Activated T-helper 1 cell treated with anti-CD3 and anti-CD28 coated beads, Interleukin-12 subunit alpha, Interleukin-12 subunit beta, Interleukin-2, Interleukin-4 antibody, amounts not matched to agents 30 ng/mL and 10 ng/mL and 1 ng/mL, durations not matched to agents 14 hours and 24 hours and 36 hours (primary cell): Measurements from ENCODE around the gene CD48. TPM values are rescaled to one million over a fixed set of nuclear protein-coding genes. Genes with fewer than 3 reads are reported as not detected.
A peak's percentile ranks its signal among the peaks of the same experiment; 100 is the strongest.
"Not testable (repeated sequence)": the region's sequence is repeated elsewhere in the genome, so short reads cannot be mapped to it uniquely, and the experiment has no call there.

Source experiments
- DNase-seq: peaks from one replicate; pipeline ENCODE4 v3.0.0; 2021; ENCODE audit warnings: low spot score
- H3K27ac Mint-ChIP-seq: one replicate; pipeline ENCODE4 v1.8.0; 2021; ENCODE audit warnings: mild to moderate bottlenecking, mixed read lengths
- H3K27me3 Mint-ChIP-seq: one replicate; pipeline ENCODE4 v1.8.0; 2022; ENCODE audit warnings: mild to moderate bottlenecking, moderate library complexity, mixed read lengths; ENCODE audit not compliant: insufficient read depth
- H3K36me3 Mint-ChIP-seq: one replicate; pipeline ENCODE4 v1.8.0; 2021; ENCODE audit warnings: low read depth, mixed read lengths
- H3K4me1 Mint-ChIP-seq: one replicate; pipeline ENCODE4 v1.8.0; 2021; ENCODE audit warnings: low read depth, mixed read lengths
- H3K4me3 Mint-ChIP-seq: one replicate; pipeline ENCODE4 v1.8.0; 2021; ENCODE audit warnings: mild to moderate bottlenecking, moderate library complexity, mixed read lengths
- H3K9me3 Mint-ChIP-seq: one replicate; pipeline ENCODE4 v1.8.0; 2021; ENCODE audit warnings: mixed read lengths
- intact Hi-C: fragments of 100-400 bp; cut with micrococcal nuclease; formaldehyde crosslinking; loops from one replicate; pipeline ENCODE4 v1.15.1; 2024
- total RNA-seq: library from RNA; stranded (reverse); gene quantifications from 2 replicates; pipeline ENCODE4 v1.2.3, GENCODE V29; 2022

Gene CD48
- total RNA-seq, 1 donor from 2014 or later, result 219 TPM

- Mint-ChIP-seq H3K27me3 (no peaks in the 10 kb centered on the region), H3K27ac (peak overlapping the region; percentile 96), H3K4me1 (peaks cover 88% of the 10 kb centered on the region), H3K9me3 (peaks cover 26% of the 10 kb centered on the region), H3K36me3 (peaks cover 33% of the 10 kb centered on the region), H3K4me3 (peak overlapping the region; percentile 81)
- intact Hi-C loops, result loop anchor here (1.0 kb wide), 3 partner anchors 7 to 38 kb away; no protein-coding TSS in a partner anchor
- no peak for DNase-seq
These were observed 46.1 kb downstream of the CD48 start for GRCh38 chr1:160665330-160666078.

GRCh38 chr1:160664573-160665051, 47.0 kb downstream of the CD48 start:
- H3K4me1 Mint-ChIP-seq, result peaks cover 84% of the 10 kb centered on the region
- H3K4me3 Mint-ChIP-seq, result peak overlapping the region; percentile 81
- intact Hi-C loops, result loop anchor here (1.0 kb wide), 3 partner anchors 9 to 37 kb away; partner anchors contain the start of gene SLAMF1
- no peak for DNase-seq
- peaks cover 27% of the 10 kb centered on the region for H3K9me3 Mint-ChIP-seq
- peak overlapping the region; percentile 96 for H3K27ac Mint-ChIP-seq
- peaks cover 32% of the 10 kb centered on the region for H3K36me3 Mint-ChIP-seq
- H3K27me3 Mint-ChIP-seq, result no peaks in the 10 kb centered on the region

GRCh38 chr1:160662910-160663309, 48.7 kb downstream of the CD48 start:
- H3K27ac Mint-ChIP-seq, result peak overlapping the region; percentile 45
- peaks cover 30% of the 10 kb centered on the region for H3K36me3 Mint-ChIP-seq
- intact Hi-C loops, result no loop called here
- no peaks in the 10 kb centered on the region for H3K27me3 Mint-ChIP-seq
- H3K4me3 Mint-ChIP-seq, result peak overlapping the region; percentile 41
- no peak for DNase-seq
- H3K9me3 Mint-ChIP-seq, result peaks cover 23% of the 10 kb centered on the region
- peaks cover 89% of the 10 kb centered on the region for H3K4me1 Mint-ChIP-seq

GRCh38 chr1:160659566-160659965, 52.1 kb downstream of the CD48 start:
- H3K4me1 Mint-ChIP-seq, result peaks cover 76% of the 10 kb centered on the region
- H3K27ac Mint-ChIP-seq, result no peak overlapping the region

GRCh38 chr1:160658814-160659193, 52.8 kb downstream of the CD48 start:
- peaks cover 76% of the 10 kb centered on the region for H3K4me1 Mint-ChIP-seq
- H3K27ac Mint-ChIP-seq, result peak overlapping the region; percentile 64
- peaks cover 19% of the 10 kb centered on the region for H3K9me3 Mint-ChIP-seq
- H3K36me3 Mint-ChIP-seq, result peaks cover 20% of the 10 kb centered on the region
- H3K4me3 Mint-ChIP-seq, result no peak overlapping the region
- intact Hi-C loops, result loop anchor here (1.0 kb wide), 1 partner anchor 7 kb away; no protein-coding TSS in a partner anchor
- no peak for DNase-seq
- no peaks in the 10 kb centered on the region for H3K27me3 Mint-ChIP-seq

More at GRCh38 chr1:160659566-160659965, 52.1 kb downstream of the CD48 start:
- peaks cover 23% of the 10 kb centered on the region for H3K36me3 Mint-ChIP-seq
- H3K9me3 Mint-ChIP-seq, result peaks cover 19% of the 10 kb centered on the region
- H3K4me3 Mint-ChIP-seq, result no peak overlapping the region
- DNase-seq, result no peak
- H3K27me3 Mint-ChIP-seq, result no peaks in the 10 kb centered on the region
- intact Hi-C loops, result no loop called here

GRCh38 chr1:160658162-160658813, 53.3 kb downstream of the CD48 start:
- H3K36me3 Mint-ChIP-seq, result peaks cover 19% of the 10 kb centered on the region
- H3K4me3 Mint-ChIP-seq, result peak overlapping the region; percentile 8
- H3K27me3 Mint-ChIP-seq, result no peaks in the 10 kb centered on the region
- DNase-seq, result no peak
- peaks cover 75% of the 10 kb centered on the region for H3K4me1 Mint-ChIP-seq
- H3K9me3 Mint-ChIP-seq, result peaks cover 19% of the 10 kb centered on the region
- intact Hi-C loops, result loop anchor here (1.0 kb wide), 1 partner anchor 8 kb away; no protein-coding TSS in a partner anchor
- H3K27ac Mint-ChIP-seq, result peak overlapping the region; percentile 64

- DNase-seq, result no peak
- Mint-ChIP-seq H3K27ac (peak overlapping the region; percentile 30), H3K27me3 (no peaks in the 10 kb centered on the region), H3K4me3 (peak overlapping the region; percentile 9), H3K9me3 (peaks cover 19% of the 10 kb centered on the region), H3K4me1 (peaks cover 75% of the 10 kb centered on the region), H3K36me3 (peaks cover 15% of the 10 kb centered on the region)
- intact Hi-C loops, result no loop called here
These were observed 54.3 kb downstream of the CD48 start for GRCh38 chr1:160657250-160657781.

- peaks cover 75% of the 10 kb centered on the region for H3K4me1 Mint-ChIP-seq
- intact Hi-C loops, result loop anchor here (1.0 kb wide), 1 partner anchor 9 kb away; the partner anchor contains the start of gene SLAMF1
These were observed 54.9 kb downstream of the CD48 start for GRCh38 chr1:160656737-160657136.

GRCh38 chr1:160653620-160654016, 58.0 kb downstream of the CD48 start:
- peaks cover 71% of the 10 kb centered on the region for H3K4me1 Mint-ChIP-seq
- H3K36me3 Mint-ChIP-seq, result peaks cover 16% of the 10 kb centered on the region
- intact Hi-C loops, result no loop called here
- no peak overlapping the region for H3K4me3 Mint-ChIP-seq
- H3K27me3 Mint-ChIP-seq, result no peaks in the 10 kb centered on the region
- H3K27ac Mint-ChIP-seq, result no peak overlapping the region
- no peak for DNase-seq
- no peaks in the 10 kb centered on the region for H3K9me3 Mint-ChIP-seq

More at GRCh38 chr1:160656737-160657136, 54.9 kb downstream of the CD48 start:
- Mint-ChIP-seq H3K4me3 (no peak overlapping the region), H3K27me3 (no peaks in the 10 kb centered on the region), H3K27ac (peak overlapping the region; percentile 74), H3K36me3 (peaks cover 14% of the 10 kb centered on the region), H3K9me3 (peaks cover 18% of the 10 kb centered on the region)
- DNase-seq, result no peak

GRCh38 chr1:160652924-160653619, 58.5 kb downstream of the CD48 start:
- Mint-ChIP-seq H3K4me3 (no peak overlapping the region), H3K36me3 (peaks cover 19% of the 10 kb centered on the region)

GRCh38 chr1:160652065-160652641, 59.5 kb downstream of the CD48 start:
- H3K27me3 Mint-ChIP-seq, DNase-seq, H3K9me3 Mint-ChIP-seq, H3K27ac Mint-ChIP-seq, H3K4me3 Mint-ChIP-seq, intact Hi-C loops: not testable (repeated sequence)
- Mint-ChIP-seq H3K4me1 (peaks cover 71% of the 10 kb centered on the region), H3K36me3 (peaks cover 21% of the 10 kb centered on the region)

More at GRCh38 chr1:160652924-160653619, 58.5 kb downstream of the CD48 start:
- no peak for DNase-seq
- H3K27me3 Mint-ChIP-seq, result no peaks in the 10 kb centered on the region
- no peak overlapping the region for H3K27ac Mint-ChIP-seq
- H3K4me1 Mint-ChIP-seq, result peaks cover 71% of the 10 kb centered on the region
- no peaks in the 10 kb centered on the region for H3K9me3 Mint-ChIP-seq
- intact Hi-C loops, result no loop called here

- Mint-ChIP-seq H3K27ac (no peak overlapping the region), H3K9me3 (no peaks in the 10 kb centered on the region), H3K36me3 (peaks cover 20% of the 10 kb centered on the region), H3K4me3 (no peak overlapping the region), H3K4me1 (peaks cover 68% of the 10 kb centered on the region), H3K27me3 (no peaks in the 10 kb centered on the region)
- intact Hi-C loops, result loop anchor here (1.0 kb wide), 1 partner anchor 9 kb away; no protein-coding TSS in a partner anchor
- no peak for DNase-seq
These were observed 60.1 kb downstream of the CD48 start for GRCh38 chr1:160651433-160652064.
